ENCODE results near the gene FAM221A.
"Not testable (repeated sequence)": the region's sequence is repeated elsewhere in the genome, so short reads cannot be mapped to it uniquely, and the experiment has no call there.

FAM221A gene

GRCh38 chr7:23679898-23680413, at the start of gene FAM221A:
TSS of gene FAM221A (plus strand) at chr7:23680199. CDS start at chr7:23680219, 20 bp downstream.
- DNase-seq: peak; percentile 82

- no peak for DNase-seq
Observed at GRCh38 chr7:23633417-23633816, 46.6 kb upstream of the FAM221A start.

GRCh38 chr7:23645822-23646221, 34.2 kb upstream of the FAM221A start:
- DNase-seq: no peak

GRCh38 chr7:23653942-23654341, 26.1 kb upstream of the FAM221A start:
- DNase-seq: no peak

GRCh38 chr7:23654508-23654907, 25.5 kb upstream of the FAM221A start:
- no peak for DNase-seq

- DNase-seq: no peak
Observed at GRCh38 chr7:23655433-23655832, 24.6 kb upstream of the FAM221A start.

GRCh38 chr7:23658831-23659427, 21.1 kb upstream of the FAM221A start:
- DNase-seq: no peak

- no peak for DNase-seq
Observed at GRCh38 chr7:23661385-23661784, 18.6 kb upstream of the FAM221A start.

- DNase-seq: no peak
Observed at GRCh38 chr7:23662124-23662983, 17.6 kb upstream of the FAM221A start.

GRCh38 chr7:23662984-23663313, 17.1 kb upstream of the FAM221A start:
- no peak for DNase-seq

- DNase-seq: no peak
Observed at GRCh38 chr7:23664122-23664521, 15.9 kb upstream of the FAM221A start.

- no peak for DNase-seq
Observed at GRCh38 chr7:23672033-23672432, 8.0 kb upstream of the FAM221A start.

- DNase-seq: peak; percentile 37
Observed at GRCh38 chr7:23680414-23681405, 711 bp downstream of the FAM221A start.

GRCh38 chr7:23684041-23684440, 4.0 kb downstream of the FAM221A start:
- DNase-seq: not testable (repeated sequence)

GRCh38 chr7:23685731-23686130, 5.7 kb downstream of the FAM221A start:
- no peak for DNase-seq

GRCh38 chr7:23687011-23687410, 7.0 kb downstream of the FAM221A start:
- DNase-seq: no peak

- DNase-seq: no peak
Observed at GRCh38 chr7:23689165-23689564, 9.2 kb downstream of the FAM221A start.

GRCh38 chr7:23691320-23691719, 11.3 kb downstream of the FAM221A start:
- no peak for DNase-seq

- DNase-seq: no peak
Observed at GRCh38 chr7:23693224-23693623, 13.2 kb downstream of the FAM221A start.

GRCh38 chr7:23696916-23697441, 17.0 kb downstream of the FAM221A start:
- DNase-seq: peak; percentile 67

- DNase-seq: no peak
Observed at GRCh38 chr7:23698822-23699221, 18.8 kb downstream of the FAM221A start.

- no peak for DNase-seq
Observed at GRCh38 chr7:23700046-23700445, 20.0 kb downstream of the FAM221A start.

Data from activated CD4-positive, CD25-positive, alpha-beta regulatory T cell treated with anti-CD3 and anti-CD28 coated beads, Interleukin-2, amount 50 U/mL, for 72 hours (primary cell).